Neural progenitor cell (in vitro differentiated cells): ENCODE measurements around the gene FOXE3. TPM values are rescaled to one million over a fixed set of nuclear protein-coding genes. Genes with fewer than 3 reads are reported as not detected.

ENCODE experiments used
- DNase-seq: peaks from one replicate; pipeline ENCODE4 v3.0.0-alpha.2; 2016; ENCODE audit warnings: low spot score
- H2AFZ ChIP-seq: fragments of 200-600 bp; sonication (generic); replicated peaks from 2 replicates; pipeline ENCODE4 v1.6.1; 2016; ENCODE audit warnings: antibody characterized with exemption
- H3F3A ChIP-seq: fragments of 200-600 bp; sonication (generic); 2 replicates; pipeline ENCODE4 v1.6.1; 2016; ENCODE audit warnings: antibody characterized with exemption, low read depth
- H3K27ac ChIP-seq: fragments of 200-600 bp; sonication (generic); 2 replicates; pipeline ENCODE4 v1.5.1; 2016; ENCODE audit warnings: mild to moderate bottlenecking
- H3K27me3 ChIP-seq: fragments of 200-600 bp; sonication (generic); 2 replicates; pipeline ENCODE4 v1.6.1; 2016; ENCODE audit warnings: mild to moderate bottlenecking, moderate library complexity
- H3K36me3 ChIP-seq: fragments of 200-600 bp; sonication (generic); 2 replicates; pipeline ENCODE4 v1.5.1; 2016
- H3K4me1 ChIP-seq: fragments of 200-600 bp; sonication (generic); 2 replicates; pipeline ENCODE4 v1.6.1; 2016; ENCODE audit warnings: mixed run types
- H3K4me2 ChIP-seq: fragments of 200-600 bp; sonication (generic); 2 replicates; pipeline ENCODE4 v1.6.1; 2016
- H3K4me3 ChIP-seq: fragments of 200-600 bp; sonication (generic); 2 replicates; pipeline ENCODE4 v1.5.1; 2016
- H3K79me2 ChIP-seq: fragments of 200-600 bp; sonication (generic); 2 replicates; pipeline ENCODE4 v1.6.1; 2016; ENCODE audit warnings: low read depth
- H3K9ac ChIP-seq: fragments of 200-600 bp; sonication (generic); 2 replicates; pipeline ENCODE4 v1.6.1; 2016
- H3K9me3 ChIP-seq: fragments of 200-600 bp; sonication (generic); 2 replicates; pipeline ENCODE4 v1.5.1; 2016; ENCODE audit warnings: low read depth
- H4K20me1 ChIP-seq: fragments of 200-600 bp; sonication (generic); 2 replicates; pipeline ENCODE4 v1.6.1; 2016; ENCODE audit warnings: low read depth
- H3K27ac Mint-ChIP-seq: 3 replicates; pipeline ENCODE4 v1.8.0; 2021; ENCODE audit warnings: mixed read lengths
- H3K27me3 Mint-ChIP-seq: 2 replicates; pipeline ENCODE4 v1.8.0; 2022; ENCODE audit warnings: low read depth, mild to moderate bottlenecking, inconsistent platforms, moderate library complexity, mixed read lengths; ENCODE audit not compliant: insufficient read depth
- H3K36me3 Mint-ChIP-seq: 3 replicates; pipeline ENCODE4 v1.8.0; 2021; ENCODE audit warnings: mixed read lengths
- H3K4me1 Mint-ChIP-seq: 3 replicates; pipeline ENCODE4 v1.8.0; 2021; ENCODE audit warnings: mixed read lengths
- H3K4me3 Mint-ChIP-seq: 3 replicates; pipeline ENCODE4 v1.8.0; 2021; ENCODE audit warnings: mild to moderate bottlenecking, moderate library complexity, mixed read lengths
- H3K9me3 Mint-ChIP-seq: 3 replicates; pipeline ENCODE4 v1.8.0; 2020; ENCODE audit warnings: mixed read lengths
- CTCF ChIP-seq: fragments of 200-600 bp; sonication (generic); IDR thresholded peaks from 2 replicates; pipeline ENCODE4 v1.5.1; 2017; ENCODE audit warnings: antibody characterized with exemption, mild to moderate bottlenecking
- EZH2 ChIP-seq: fragments of 200-600 bp; sonication (generic); IDR thresholded peaks from 2 replicates; pipeline ENCODE4 v1.6.1; 2017; ENCODE audit warnings: antibody characterized with exemption, mild to moderate bottlenecking, moderate library complexity
- EZH2phosphoT487 ChIP-seq: fragments of 200-600 bp; sonication (generic); IDR thresholded peaks from 2 replicates; pipeline ENCODE4 v1.6.1; 2017; ENCODE audit warnings: antibody characterized with exemption
- total RNA-seq: library from RNA; depleted of rRNA; stranded (reverse); fragments of >200 nt; gene quantifications from 2 replicates; pipeline ENCODE4 v1.2.3, GENCODE V29; 2015; ENCODE audit warnings: low replicate concordance

FOXE3 gene
- total RNA-seq, 1 donor from 2014 or later: not detected

DNA sequence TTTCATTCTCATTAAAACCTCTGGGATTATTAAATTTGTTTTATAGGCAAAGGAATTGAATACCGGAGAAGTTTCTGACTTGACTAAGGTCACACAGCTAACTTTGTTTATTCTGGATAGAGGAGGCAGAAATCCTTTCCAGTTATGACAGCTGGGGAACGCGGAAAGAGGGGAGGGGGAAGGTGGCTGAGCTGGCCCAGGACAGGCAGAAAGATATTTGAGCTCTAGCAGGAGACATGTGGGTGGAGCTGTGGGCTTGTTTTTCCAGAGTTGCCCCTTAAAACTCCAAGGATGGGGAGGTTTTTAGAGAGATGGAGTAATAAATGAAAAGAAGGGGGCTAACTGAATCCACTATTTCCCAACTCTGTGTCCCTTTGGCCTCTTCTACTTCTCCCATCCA lies 49.5 kb downstream of the FOXE3 start:
- Mint-ChIP-seq H3K9me3 (no peaks in the 10 kb centered on the region), H3K27ac (no peak overlapping the region), H3K27me3 (peaks cover 12% of the 10 kb centered on the region), H3K36me3 (no peaks in the 10 kb centered on the region), H3K4me3 (no peak overlapping the region), H3K4me1 (peaks cover under 1% of the 10 kb centered on the region)
- Histone ChIP-seq H3K79me2 (no peaks in the 10 kb centered on the region), H4K20me1 (no peaks in the 10 kb centered on the region), H3K4me2 (no peak overlapping the region), H3F3A (no peaks in the 10 kb centered on the region), H2AFZ (no peak overlapping the region), H3K4me1 (no peaks in the 10 kb centered on the region), H3K9me3 (no peaks in the 10 kb centered on the region), H3K27me3 (peaks cover 51% of the 10 kb centered on the region), H3K9ac (no peak overlapping the region), H3K4me3 (no peak overlapping the region), H3K27ac (no peak overlapping the region), H3K36me3 (no peaks in the 10 kb centered on the region)
- DNase-seq: no peak
- TF ChIP-seq CTCF (no peak), EZH2 (no peak), EZH2phosphoT487 (no peak)

Other genes with a start within 250 kb of the FOXE3 start
- not detected in 2 replicates for gene PDZK1IP1, start 226.2 kb upstream of the FOXE3 start, total RNA-seq
- not detected in 2 replicates for gene TAL1, start 184.1 kb upstream of the FOXE3 start, total RNA-seq
- 49.0 and 59.0 TPM in 2 replicates for gene STIL, start 102.1 kb upstream of the FOXE3 start, total RNA-seq
- 39.6 and 68.0 TPM in 2 replicates for gene CMPK1, start 82.5 kb upstream of the FOXE3 start, total RNA-seq
- 0.03 and 0.32 TPM in 2 replicates for gene FOXD2, start 21.8 kb downstream of the FOXE3 start, total RNA-seq